Transverse colon (tissue), 4 donors: ENCODE data around the gene ANKRD52.
"Not testable (repeated sequence)": the region's sequence is repeated elsewhere in the genome, so short reads cannot be mapped to it uniquely, and the experiment has no call there.

Experiments used
- CTCF ChIP-seq, 5 experiments: fragments of 200-600 bp in 3 of 5; fragments of 450-650 bp in 2 of 5; sonication (generic) in 3 of 5; IDR thresholded peaks; 1 replicate in 2 of 5; 2 replicates in 3 of 5; pipeline ENCODE4 v1.5.1; 2016 to 2017; ENCODE audit warnings: antibody characterized with exemption in 5 of 5, inconsistent platforms in 3 of 5, mild to moderate bottlenecking in 2 of 5, moderate library complexity in 1 of 5
- POLR2A ChIP-seq: fragments of 450-650 bp; IDR thresholded peaks from one replicate; pipeline ENCODE4 v1.6.1; 2016; ENCODE audit warnings: antibody characterized with exemption, mild to moderate bottlenecking, moderate library complexity
- POLR2AphosphoS5 ChIP-seq, 3 donors: sonication (generic); formaldehyde crosslinking; IDR thresholded peaks; one replicate each; pipeline ENCODE4 v1.6.1; 2016; ENCODE audit warnings: antibody characterized with exemption in 3 of 3

- not testable (repeated sequence) for TF ChIP-seq POLR2AphosphoS5 (IDR thresholded peaks at IDR 0.05); CTCF (IDR thresholded peaks at IDR 0.05); POLR2A
Measured at GRCh38 chr12:56266068-56266692, 8.0 kb upstream of the ANKRD52 start.
